ENCODE results near the gene SHLD1. TPM values are rescaled to one million over a fixed set of nuclear protein-coding genes. Genes with fewer than 3 reads are reported as not detected.

SHLD1 gene
- total and polyA plus RNA-seq, 2 experiments from 2014 or later = 2.6 to 6.7 TPM

- Histone ChIP-seq H3K27ac (no peak overlapping the region), H3K9ac (no peak overlapping the region), H3K36me3 (ENCODE audit: low read depth) (no peaks in the 10 kb centered on the region), H3K4me2 (ENCODE audit: unreplicated experiment) (no peak overlapping the region), H3K27me3 (replicated peaks; ENCODE audit: insufficient read depth) (no peaks in the 10 kb centered on the region), H3K79me2 (ENCODE audit: insufficient read depth) (no peaks in the 10 kb centered on the region), H2AFZ (no peak overlapping the region), H3K4me3 (no peak overlapping the region), H3K9me2 (ENCODE audit: insufficient read depth) (no peaks in the 10 kb centered on the region), H3K9me3 (ENCODE audit: low read depth) (no peaks in the 10 kb centered on the region), H3K4me1 (ENCODE audit: insufficient read depth) (no peaks in the 10 kb centered on the region), H3F3A (ENCODE audit: insufficient read depth) (no peaks in the 10 kb centered on the region), H4K20me1 (ENCODE audit: insufficient read depth) (no peaks in the 10 kb centered on the region)
- DNase-seq = no peak
- TF ChIP-seq EZH2phosphoT487 (IDR thresholded peaks at IDR 0.05; ENCODE audit: insufficient read depth, low read depth) (no peak), EZH2 (IDR thresholded peaks at IDR 0.05; ENCODE audit: insufficient read depth, poor library complexity, severe bottlenecking) (no peak)
- 77 to 82% methylated on average over 9 of the region's 9 CpGs for WGBS, 2 experiments (ENCODE audit: low coverage in 1 of 2, low lambda C conversion rate in 2 of 2, missing lambda C conversion rate in 2 of 2)
- in situ Hi-C loops (cut with MboI) = no loop called here
These were observed 43.4 kb upstream of the SHLD1 start for GRCh38 chr20:5706797-5707196.

- no peaks in the 10 kb centered on the region for H3K9me3 ChIP-seq (ENCODE audit: low read depth)
- TF ChIP-seq EZH2phosphoT487 (IDR thresholded peaks at IDR 0.05; ENCODE audit: insufficient read depth, low read depth) = no peak
- no peak for TF ChIP-seq EZH2 (IDR thresholded peaks at IDR 0.05; ENCODE audit: insufficient read depth, poor library complexity, severe bottlenecking)
- H3K36me3 ChIP-seq (ENCODE audit: low read depth) = no peaks in the 10 kb centered on the region
- H2AFZ ChIP-seq = no peak overlapping the region
- 51 to 58% methylated on average over 3 of the region's 3 CpGs for WGBS, 2 experiments (ENCODE audit: low coverage in 1 of 2, low lambda C conversion rate in 2 of 2, missing lambda C conversion rate in 2 of 2)
- DNase-seq = no peak
- H3K4me1 ChIP-seq (ENCODE audit: insufficient read depth) = no peaks in the 10 kb centered on the region
- 0 out of 2 replicates have a peak, but pooled peaks cover 16% of the 10 kb centered on the region for H3K27me3 ChIP-seq (replicated peaks; ENCODE audit: insufficient read depth)
- H3K4me3 ChIP-seq = no peak overlapping the region
- no peaks in the 10 kb centered on the region for H3K9me2 ChIP-seq (ENCODE audit: insufficient read depth)
- no peak overlapping the region for H3K27ac ChIP-seq
- no peaks in the 10 kb centered on the region for H3K79me2 ChIP-seq (ENCODE audit: insufficient read depth)
- H3F3A ChIP-seq (ENCODE audit: insufficient read depth) = no peaks in the 10 kb centered on the region
- in situ Hi-C loops (cut with MboI) = no loop called here
- H3K4me2 ChIP-seq (ENCODE audit: unreplicated experiment) = no peak overlapping the region
- H3K9ac ChIP-seq = no peak overlapping the region
- no peaks in the 10 kb centered on the region for H4K20me1 ChIP-seq (ENCODE audit: insufficient read depth)
These were observed 39.6 kb upstream of the SHLD1 start for GRCh38 chr20:5710551-5710950.

GRCh38 chr20:5714261-5715041, 35.8 kb upstream of the SHLD1 start:
- H2AFZ ChIP-seq = no peak overlapping the region
- H3K79me2 ChIP-seq (ENCODE audit: insufficient read depth) = no peaks in the 10 kb centered on the region
- H3K4me1 ChIP-seq (ENCODE audit: insufficient read depth) = no peaks in the 10 kb centered on the region
- H3K9me2 ChIP-seq (ENCODE audit: insufficient read depth) = no peaks in the 10 kb centered on the region
- H3K4me3 ChIP-seq = no peak overlapping the region
- peaks cover 16% of the 10 kb centered on the region; the same call in 1 of the 2 replicates for H3K27me3 ChIP-seq (replicated peaks; ENCODE audit: insufficient read depth)
- in situ Hi-C loops (cut with MboI) = no loop called here
- 25 to 26% methylated on average over 4 of the region's 4 CpGs for WGBS, 2 experiments (ENCODE audit: low coverage in 1 of 2, low lambda C conversion rate in 2 of 2, missing lambda C conversion rate in 2 of 2)
- H3K36me3 ChIP-seq (ENCODE audit: low read depth) = no peaks in the 10 kb centered on the region
- no peak overlapping the region for H3K4me2 ChIP-seq (ENCODE audit: unreplicated experiment)
- TF ChIP-seq EZH2 (IDR thresholded peaks at IDR 0.05; ENCODE audit: insufficient read depth, poor library complexity, severe bottlenecking) (no peak), EZH2phosphoT487 (IDR thresholded peaks at IDR 0.05; ENCODE audit: insufficient read depth, low read depth) (no peak)
- H4K20me1 ChIP-seq (ENCODE audit: insufficient read depth) = no peaks in the 10 kb centered on the region
- H3F3A ChIP-seq (ENCODE audit: insufficient read depth) = no peaks in the 10 kb centered on the region
- no peak overlapping the region for H3K27ac ChIP-seq
- no peaks in the 10 kb centered on the region for H3K9me3 ChIP-seq (ENCODE audit: low read depth)
- H3K9ac ChIP-seq = no peak overlapping the region
- DNase-seq = no peak

GRCh38 chr20:5715071-5715841, 34.9 kb upstream of the SHLD1 start:
- Histone ChIP-seq H3K79me2 (ENCODE audit: insufficient read depth) (no peaks in the 10 kb centered on the region), H3K9me3 (ENCODE audit: low read depth) (no peaks in the 10 kb centered on the region), H4K20me1 (ENCODE audit: insufficient read depth) (no peaks in the 10 kb centered on the region), H3K27me3 (replicated peaks; ENCODE audit: insufficient read depth) (peaks cover 16% of the 10 kb centered on the region; the same call in 1 of the 2 replicates), H3K4me1 (ENCODE audit: insufficient read depth) (peaks cover 5% of the 10 kb centered on the region; the same call in 1 of the 2 replicates), H3K27ac (no peak overlapping the region), H3K9me2 (ENCODE audit: insufficient read depth) (no peaks in the 10 kb centered on the region), H3K4me2 (ENCODE audit: unreplicated experiment) (no peak overlapping the region), H2AFZ (no peak overlapping the region), H3K9ac (no peak overlapping the region), H3K36me3 (ENCODE audit: low read depth) (no peaks in the 10 kb centered on the region), H3K4me3 (no peak overlapping the region), H3F3A (ENCODE audit: insufficient read depth) (no peaks in the 10 kb centered on the region)
- no peak for TF ChIP-seq EZH2 (IDR thresholded peaks at IDR 0.05; ENCODE audit: insufficient read depth, poor library complexity, severe bottlenecking)
- no peak for TF ChIP-seq EZH2phosphoT487 (IDR thresholded peaks at IDR 0.05; ENCODE audit: insufficient read depth, low read depth)
- WGBS, 2 experiments (ENCODE audit: low coverage in 1 of 2, low lambda C conversion rate in 2 of 2, missing lambda C conversion rate in 2 of 2) = 69 to 74% methylated on average over 5 of the region's 5 CpGs
- no peak for DNase-seq
- in situ Hi-C loops (cut with MboI) = no loop called here

All from GM23248 (cell line).